ENCODE results near the gene APBA1. TPM values are rescaled to one million over a fixed set of nuclear protein-coding genes. Genes with fewer than 3 reads are reported as not detected.

APBA1 gene
- total RNA-seq, 1 experiment from 2014 or later, result 1.8 TPM

DNA sequence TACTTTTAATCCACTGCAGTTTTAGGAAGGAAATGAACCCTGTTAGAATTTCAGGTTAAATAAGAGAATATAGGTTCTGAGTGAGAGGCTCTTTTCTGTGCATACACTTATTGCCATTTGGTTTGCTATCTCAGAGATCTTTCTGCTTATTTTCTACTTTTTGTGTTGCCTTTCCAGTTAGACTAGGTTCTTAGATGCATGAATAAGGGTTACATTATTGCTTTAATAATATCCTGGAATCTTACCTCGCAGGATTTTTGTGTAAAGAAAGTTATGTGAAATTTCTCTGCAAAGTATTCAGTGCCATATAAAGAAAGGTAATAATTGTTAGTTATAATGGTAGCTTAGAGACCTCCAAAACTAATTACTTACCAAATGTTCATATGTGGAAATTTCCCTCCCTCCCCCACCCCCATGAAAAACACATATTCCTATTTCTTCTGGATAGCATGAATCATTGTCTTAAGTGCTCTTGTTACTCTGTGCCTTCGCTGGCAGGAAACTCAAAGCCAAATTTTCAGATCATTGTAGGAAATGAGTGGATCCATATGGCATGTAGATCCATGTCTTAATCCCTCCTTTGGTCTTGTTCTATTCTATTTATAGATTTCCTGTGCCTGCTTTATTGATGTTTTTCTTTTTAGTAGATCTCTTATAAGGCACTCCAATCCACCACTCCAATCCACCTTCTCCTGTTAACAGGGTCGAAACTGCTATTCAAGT is 2.7 kb upstream of the APBA1 start:
- H3K4me2 ChIP-seq (ENCODE audit: insufficient read depth, insufficient read length, low read length), result no peak overlapping the region
- H3K18ac ChIP-seq (ENCODE audit: insufficient read length, low read depth, low read length), result no peak overlapping the region
- H4K5ac ChIP-seq (ENCODE audit: insufficient read length, low read depth, low read length), result no peak overlapping the region
- no peak overlapping the region for H2BK120ac ChIP-seq (ENCODE audit: low read depth, low read length, poor library complexity, severe bottlenecking)
- no peak for DNase-seq
- H3K4me1 ChIP-seq (ENCODE audit: insufficient read depth, low read length), result no peaks in the 10 kb centered on the region
- Mint-ChIP-seq H3K4me1 (peaks cover 17% of the 10 kb centered on the region in 2 experiments), H3K27ac (no peak overlapping the region), H3K4me3 (no peak overlapping the region), H3K27me3 (ENCODE audit: low read depth) (peaks cover 1% of the 10 kb centered on the region), H3K9me3 (no peaks in the 10 kb centered on the region), H3K36me3 (ENCODE audit: insufficient read depth in 1 of 3, low read depth in 3 of 3) (no peaks in the 10 kb centered on the region; a peak in 1 of 7 replicates)
- no peak overlapping the region for H3T11ph ChIP-seq (ENCODE audit: low read length)
- H3K4ac ChIP-seq (ENCODE audit: low read depth, low read length), result no peak overlapping the region
- H3K27me3 ChIP-seq (ENCODE audit: insufficient read depth, low read length), result peaks cover 12% of the 10 kb centered on the region; the same call in 1 of the 2 replicates
- no peak overlapping the region for H2AK5ac ChIP-seq (ENCODE audit: insufficient read length, low read length)
- no peak overlapping the region for H3K56ac ChIP-seq (ENCODE audit: insufficient read length, low read depth, low read length)
- no peak overlapping the region for H2BK15ac ChIP-seq (ENCODE audit: low read depth, low read length)
- peaks cover 7% of the 10 kb centered on the region for H3K23me2 ChIP-seq (ENCODE audit: insufficient read length, low read depth, low read length, poor library complexity, severe bottlenecking)
- H2BK12ac ChIP-seq (ENCODE audit: insufficient read length, low read depth, low read length), result no peak overlapping the region
- no peak overlapping the region for H3K27ac ChIP-seq (ENCODE audit: insufficient read length, low read depth, low read length)
- H2BK20ac ChIP-seq (ENCODE audit: low read depth, low read length, poor library complexity, severe bottlenecking), result no peak overlapping the region
- H3K9me3 ChIP-seq (ENCODE audit: control insufficient read depth, low read depth, low read length), result no peaks in the 10 kb centered on the region
- H3K9ac ChIP-seq (ENCODE audit: extremely low read depth, insufficient read length, low read length), result no peak overlapping the region
- no peaks in the 10 kb centered on the region for H3K79me1 ChIP-seq (ENCODE audit: insufficient read depth, low read depth, low read length, poor library complexity, severe bottlenecking)
- H3K79me2 ChIP-seq (ENCODE audit: insufficient read depth, low read length), result no peaks in the 10 kb centered on the region
- H2AFZ ChIP-seq (ENCODE audit: low read length), result no peak overlapping the region
- H4K20me1 ChIP-seq (ENCODE audit: control insufficient read depth, insufficient read depth, insufficient read length), result no peaks in the 10 kb centered on the region
- no peak overlapping the region for H3K14ac ChIP-seq (ENCODE audit: insufficient read depth, low read length)
- no peak overlapping the region for H4K91ac ChIP-seq (ENCODE audit: insufficient read length, low read depth, low read length)
- no CpG with 5 or more reads among the region's 3 CpGs for WGBS (ENCODE audit: extremely low coverage, insufficient read length, low lambda C conversion rate)
- TF ChIP-seq, protein P1, sequence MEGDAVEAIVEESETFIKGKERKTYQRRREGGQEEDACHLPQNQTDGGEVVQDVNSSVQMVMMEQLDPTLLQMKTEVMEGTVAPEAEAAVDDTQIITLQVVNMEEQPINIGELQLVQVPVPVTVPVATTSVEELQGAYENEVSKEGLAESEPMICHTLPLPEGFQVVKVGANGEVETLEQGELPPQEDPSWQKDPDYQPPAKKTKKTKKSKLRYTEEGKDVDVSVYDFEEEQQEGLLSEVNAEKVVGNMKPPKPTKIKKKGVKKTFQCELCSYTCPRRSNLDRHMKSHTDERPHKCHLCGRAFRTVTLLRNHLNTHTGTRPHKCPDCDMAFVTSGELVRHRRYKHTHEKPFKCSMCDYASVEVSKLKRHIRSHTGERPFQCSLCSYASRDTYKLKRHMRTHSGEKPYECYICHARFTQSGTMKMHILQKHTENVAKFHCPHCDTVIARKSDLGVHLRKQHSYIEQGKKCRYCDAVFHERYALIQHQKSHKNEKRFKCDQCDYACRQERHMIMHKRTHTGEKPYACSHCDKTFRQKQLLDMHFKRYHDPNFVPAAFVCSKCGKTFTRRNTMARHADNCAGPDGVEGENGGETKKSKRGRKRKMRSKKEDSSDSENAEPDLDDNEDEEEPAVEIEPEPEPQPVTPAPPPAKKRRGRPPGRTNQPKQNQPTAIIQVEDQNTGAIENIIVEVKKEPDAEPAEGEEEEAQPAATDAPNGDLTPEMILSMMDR (conservative IDR thresholded peaks at IDR 0.05), result no peak
- no peak overlapping the region for H3K23ac ChIP-seq (ENCODE audit: insufficient read length, low read depth, low read length)
- H4K8ac ChIP-seq (replicated peaks; ENCODE audit: insufficient read length, low read depth, low read length), result no peak overlapping the region
- no peak overlapping the region for H2BK5ac ChIP-seq (ENCODE audit: insufficient read length, low read length)

Measured in H9 (cell line).